Gastroesophageal sphincter (tissue), 3 donors: ENCODE measurements around the gene TSPAN5.

Experiments used
- EP300 ChIP-seq: sonication (generic); formaldehyde crosslinking; IDR thresholded peaks from one replicate; pipeline ENCODE4 v1.6.1; 2017; ENCODE audit warnings: antibody characterized with exemption, mild to moderate bottlenecking
- POLR2A ChIP-seq, 2 donors: fragments of 450-650 bp; IDR thresholded peaks; one replicate each; pipeline ENCODE4 v1.6.1; 2017; ENCODE audit warnings: antibody characterized with exemption in 2 of 2, mild to moderate bottlenecking in 2 of 2, moderate library complexity in 1 of 2
- POLR2AphosphoS5 ChIP-seq: sonication (generic); formaldehyde crosslinking; IDR thresholded peaks from one replicate; pipeline ENCODE4 v1.6.1; 2017; ENCODE audit warnings: antibody characterized with exemption
- TF ChIP-seq, protein P1 (sequence below), 4 experiments: fragments of 200-600 bp in 2 of 4; fragments of 450-650 bp in 2 of 4; sonication (generic) in 1 of 4; IDR thresholded peaks; one replicate each; pipeline ENCODE4 v1.5.1; 2017 to 2019; ENCODE audit warnings: antibody characterized with exemption in 4 of 4, mild to moderate bottlenecking in 2 of 4, moderate library complexity in 2 of 4

DNA sequence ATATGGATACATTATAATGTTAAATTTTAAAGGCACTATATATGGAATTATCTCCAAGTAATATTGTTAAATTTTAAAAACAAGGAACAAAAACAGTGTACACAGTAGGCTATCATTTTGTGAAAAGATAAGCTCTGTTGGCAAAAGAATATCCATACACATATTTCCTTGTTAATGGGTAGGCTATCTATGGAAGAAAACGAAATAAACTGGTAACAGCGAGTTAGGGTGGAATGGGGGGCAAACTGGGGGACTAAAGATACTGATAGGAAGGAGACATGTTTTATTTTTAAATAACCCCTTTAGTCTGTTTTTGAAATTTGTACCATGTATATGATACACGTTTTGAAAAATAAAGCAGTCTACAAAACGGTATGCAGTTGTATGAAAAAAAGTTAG lies 3.6 kb upstream of the TSPAN5 start:
- TF ChIP-seq POLR2A (IDR thresholded peaks at IDR 0.05) (no peak), EP300 (no peak), POLR2AphosphoS5 (no peak)
- TF ChIP-seq, protein P1, sequence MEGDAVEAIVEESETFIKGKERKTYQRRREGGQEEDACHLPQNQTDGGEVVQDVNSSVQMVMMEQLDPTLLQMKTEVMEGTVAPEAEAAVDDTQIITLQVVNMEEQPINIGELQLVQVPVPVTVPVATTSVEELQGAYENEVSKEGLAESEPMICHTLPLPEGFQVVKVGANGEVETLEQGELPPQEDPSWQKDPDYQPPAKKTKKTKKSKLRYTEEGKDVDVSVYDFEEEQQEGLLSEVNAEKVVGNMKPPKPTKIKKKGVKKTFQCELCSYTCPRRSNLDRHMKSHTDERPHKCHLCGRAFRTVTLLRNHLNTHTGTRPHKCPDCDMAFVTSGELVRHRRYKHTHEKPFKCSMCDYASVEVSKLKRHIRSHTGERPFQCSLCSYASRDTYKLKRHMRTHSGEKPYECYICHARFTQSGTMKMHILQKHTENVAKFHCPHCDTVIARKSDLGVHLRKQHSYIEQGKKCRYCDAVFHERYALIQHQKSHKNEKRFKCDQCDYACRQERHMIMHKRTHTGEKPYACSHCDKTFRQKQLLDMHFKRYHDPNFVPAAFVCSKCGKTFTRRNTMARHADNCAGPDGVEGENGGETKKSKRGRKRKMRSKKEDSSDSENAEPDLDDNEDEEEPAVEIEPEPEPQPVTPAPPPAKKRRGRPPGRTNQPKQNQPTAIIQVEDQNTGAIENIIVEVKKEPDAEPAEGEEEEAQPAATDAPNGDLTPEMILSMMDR (IDR thresholded peaks at IDR 0.05), result no peak
